Neuron (in vitro differentiated cells): Measurements from ENCODE around the gene USP32.
"Not testable (repeated sequence)": the region's sequence is repeated elsewhere in the genome, so short reads cannot be mapped to it uniquely, and the experiment has no call there.

Experiments used
- H2AFZ ChIP-seq: one replicate; pipeline ENCODE4 v1.6.1; 2013; ENCODE audit warnings: low read depth, mild to moderate bottlenecking, inconsistent platforms, low read length, moderate library complexity
- H3K27me3 ChIP-seq: one replicate; pipeline ENCODE4 v1.6.1; 2013; ENCODE audit warnings: low read length; ENCODE audit not compliant: insufficient read depth
- H3K36me3 ChIP-seq: one replicate; pipeline ENCODE4 v1.6.1; 2013; ENCODE audit warnings: low read length; ENCODE audit not compliant: insufficient read depth
- H3K4me1 ChIP-seq: one replicate; pipeline ENCODE4 v1.6.1; 2013; ENCODE audit warnings: low read length; ENCODE audit not compliant: insufficient read depth
- H3K4me3 ChIP-seq: 2 replicates; pipeline ENCODE4 v1.5.1; 2013; ENCODE audit warnings: mild to moderate bottlenecking, low read length, moderate library complexity
- H3K9me3 ChIP-seq: one replicate; pipeline ENCODE4 v1.6.1; 2013; ENCODE audit warnings: low read length

Gene USP32

DNA sequence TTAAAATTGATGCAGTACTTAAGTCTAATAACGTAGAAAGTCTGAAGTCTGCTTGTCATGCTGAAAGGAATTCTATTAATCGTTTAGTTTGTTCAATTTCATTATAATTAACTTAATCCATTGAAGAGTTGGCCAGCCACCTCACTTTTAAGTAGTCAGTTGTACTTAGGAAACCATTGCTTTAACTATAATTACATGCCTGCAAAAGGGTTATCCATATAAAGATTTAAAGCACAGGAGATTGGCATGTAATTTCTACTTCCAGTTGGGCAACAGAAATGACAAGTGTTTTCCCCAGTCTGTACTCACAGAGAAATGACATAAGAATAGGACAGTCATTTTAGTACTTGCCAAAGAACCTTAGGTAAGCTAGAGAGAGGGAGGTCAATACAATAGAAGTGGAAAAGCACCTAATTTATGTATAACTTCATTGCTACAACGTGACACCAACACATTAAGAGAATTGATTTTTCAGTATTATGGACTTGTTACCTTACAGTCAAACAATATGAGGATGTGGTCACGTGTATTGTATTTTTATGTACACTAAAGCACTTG, 3.7 kb upstream of the USP32 start:
- Histone ChIP-seq H3K9me3 (no peaks in the 10 kb centered on the region), H3K4me3 (no peak overlapping the region), H2AFZ (no peak overlapping the region), H3K4me1 (peaks cover 5% of the 10 kb centered on the region), H3K36me3 (no peaks in the 10 kb centered on the region), H3K27me3 (no peaks in the 10 kb centered on the region)

DNA sequence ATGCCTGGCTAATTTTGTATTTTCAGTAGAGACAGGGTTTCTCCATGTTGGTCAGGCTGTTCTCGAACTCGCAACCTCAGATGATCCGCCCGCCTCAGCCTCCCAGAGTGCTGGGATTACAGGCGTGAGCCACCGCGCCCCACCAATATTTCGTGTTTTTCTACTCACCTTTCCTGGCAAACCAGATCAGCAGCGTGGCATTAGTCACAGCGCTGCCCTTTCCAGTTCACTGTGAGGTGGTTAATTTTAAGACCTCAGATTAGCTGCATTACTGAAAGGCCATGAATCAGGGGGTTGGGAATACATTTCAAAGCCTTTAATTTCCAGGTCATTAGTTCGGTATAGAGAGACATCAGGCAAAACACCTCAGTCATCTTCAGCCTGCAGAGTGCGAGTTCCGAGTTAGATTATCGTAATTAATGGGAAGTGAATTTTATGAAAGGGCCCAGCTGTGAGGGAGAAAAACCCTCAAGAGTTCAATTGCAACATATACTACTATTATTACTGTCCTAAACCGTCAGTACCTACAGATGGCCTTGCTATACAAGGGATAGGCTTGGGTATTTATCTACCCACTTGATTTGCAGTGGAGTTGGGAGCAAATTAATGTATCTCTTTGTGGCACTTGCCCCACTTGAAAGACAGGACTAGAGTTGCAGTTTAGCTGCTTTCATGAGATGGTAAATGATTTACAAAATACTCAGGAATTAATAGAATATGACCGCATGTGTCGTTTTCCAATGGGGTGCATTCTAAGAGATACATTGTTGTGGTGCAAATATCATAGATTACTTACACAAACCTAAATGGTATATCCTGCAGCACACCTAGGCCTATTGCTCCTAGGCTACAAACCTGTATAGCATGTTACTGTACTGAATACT, 2.1 kb upstream of the USP32 start:
- no peak overlapping the region for H2AFZ ChIP-seq
- H3K4me1 ChIP-seq: peaks cover 12% of the 10 kb centered on the region
- H3K27me3 ChIP-seq: no peaks in the 10 kb centered on the region
- H3K36me3 ChIP-seq: no peaks in the 10 kb centered on the region
- no peak overlapping the region for H3K4me3 ChIP-seq
- H3K9me3 ChIP-seq: no peaks in the 10 kb centered on the region

DNA sequence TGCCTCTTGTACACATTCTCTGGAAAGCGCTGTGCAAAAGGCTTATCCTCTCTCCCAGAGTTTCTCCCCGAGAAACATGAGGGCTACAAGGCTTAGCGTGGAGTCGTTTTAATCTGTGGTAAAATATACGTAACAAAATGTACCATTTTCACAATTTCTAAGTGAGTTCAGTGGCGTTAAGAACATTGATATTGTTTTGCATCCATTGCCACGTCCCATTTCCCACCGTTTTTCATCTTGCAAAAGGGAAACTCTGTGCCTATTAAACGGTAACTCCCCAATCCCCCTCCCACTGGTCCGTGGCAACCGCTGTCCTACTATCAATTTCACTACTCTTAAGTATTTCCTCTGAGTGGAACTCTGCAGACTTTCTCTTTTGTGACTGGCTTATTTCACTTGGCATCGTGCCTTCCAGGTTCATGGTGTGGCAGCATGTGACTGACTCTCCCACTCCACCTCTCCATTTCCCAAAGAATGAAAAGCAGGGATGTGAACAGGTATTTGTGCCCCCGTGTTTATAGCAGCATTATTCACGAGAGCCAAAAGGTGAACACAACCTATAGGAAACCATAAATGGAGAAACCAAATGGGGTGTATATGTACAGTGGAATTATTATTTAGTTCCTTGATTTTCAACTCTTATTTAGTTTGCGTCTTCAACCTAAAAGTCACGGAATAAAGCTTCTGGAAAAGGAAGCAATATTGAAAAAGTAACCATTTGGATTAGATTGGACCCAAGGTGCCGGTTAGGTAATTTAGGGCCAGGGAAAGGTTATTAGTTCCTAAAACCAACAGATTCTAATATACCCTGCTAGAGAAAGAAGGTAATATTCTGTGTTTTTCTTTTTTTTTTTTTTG, 1.1 kb upstream of the USP32 start:
- peak overlapping the region; percentile 50 for H2AFZ ChIP-seq
- peaks cover 12% of the 10 kb centered on the region for H3K4me1 ChIP-seq
- peak overlapping the region; percentile 72 for H3K4me3 ChIP-seq
- H3K36me3 ChIP-seq: no peaks in the 10 kb centered on the region
- no peaks in the 10 kb centered on the region for H3K27me3 ChIP-seq
- no peaks in the 10 kb centered on the region for H3K9me3 ChIP-seq

DNA sequence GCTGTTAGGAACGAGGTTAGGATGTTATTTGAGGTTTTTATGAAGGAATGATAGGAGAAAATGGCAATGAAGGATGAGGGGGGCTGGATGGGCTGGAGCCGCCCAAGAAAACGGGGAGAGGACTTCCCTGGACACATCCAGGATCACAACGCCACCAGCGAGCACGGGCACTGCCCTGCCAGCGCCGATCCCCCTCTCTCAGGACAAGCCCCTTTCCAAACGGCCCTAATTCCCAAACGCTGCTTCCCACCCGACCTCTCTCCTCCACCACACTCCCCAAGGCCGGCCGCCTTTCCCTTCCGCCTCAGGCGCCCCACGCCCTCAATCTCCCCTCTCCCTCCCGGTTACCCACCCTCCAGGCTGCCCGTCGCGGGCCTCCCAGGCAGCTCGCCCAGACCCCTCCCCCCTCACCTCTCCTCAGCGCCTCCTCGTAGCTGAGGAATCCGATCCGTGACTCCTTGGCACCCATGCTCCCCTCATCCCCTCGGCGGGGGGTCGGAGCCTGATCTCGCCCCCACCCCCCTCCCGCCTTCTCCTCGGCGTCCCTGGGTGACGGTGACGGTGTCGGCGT, 377 bp downstream of the USP32 start:
- peak overlapping the region; percentile 63 for H2AFZ ChIP-seq
- peak overlapping the region; percentile 72 for H3K4me3 ChIP-seq
- H3K9me3 ChIP-seq: no peaks in the 10 kb centered on the region
- H3K36me3 ChIP-seq: no peaks in the 10 kb centered on the region
- no peaks in the 10 kb centered on the region for H3K27me3 ChIP-seq
- peaks cover 13% of the 10 kb centered on the region for H3K4me1 ChIP-seq

DNA sequence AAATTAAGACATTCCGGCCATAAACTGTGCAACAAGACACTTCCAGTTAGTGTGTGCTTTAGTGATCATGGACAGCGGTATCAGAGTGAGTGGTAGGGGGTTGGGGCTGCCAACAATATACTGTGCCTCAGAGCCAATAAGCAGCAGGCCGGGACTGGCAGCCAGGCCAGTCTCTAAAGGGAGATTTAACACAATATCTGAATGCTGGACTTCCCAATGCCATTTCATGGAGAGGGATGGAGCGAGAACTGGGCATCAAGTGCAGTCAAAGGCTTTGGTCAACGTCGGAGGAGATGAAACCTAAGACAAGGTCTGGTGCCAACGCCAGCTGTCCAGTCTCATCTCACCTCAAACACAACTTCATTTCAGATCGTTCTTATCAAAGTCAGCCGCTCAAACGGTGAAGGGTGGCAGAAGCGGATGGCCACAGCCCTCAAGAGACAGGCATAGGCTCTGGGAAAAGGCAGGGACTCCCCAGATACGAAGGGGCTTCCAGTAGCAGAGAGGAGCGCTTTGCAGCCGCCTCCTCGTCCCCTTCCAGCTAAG, 935 bp downstream of the USP32 start:
- Histone ChIP-seq H3K4me3 (peak overlapping the region; percentile 72), H3K27me3 (no peaks in the 10 kb centered on the region), H3K4me1 (peaks cover 19% of the 10 kb centered on the region), H3K36me3 (no peaks in the 10 kb centered on the region), H3K9me3 (no peaks in the 10 kb centered on the region), H2AFZ (peak overlapping the region; percentile 63)

DNA sequence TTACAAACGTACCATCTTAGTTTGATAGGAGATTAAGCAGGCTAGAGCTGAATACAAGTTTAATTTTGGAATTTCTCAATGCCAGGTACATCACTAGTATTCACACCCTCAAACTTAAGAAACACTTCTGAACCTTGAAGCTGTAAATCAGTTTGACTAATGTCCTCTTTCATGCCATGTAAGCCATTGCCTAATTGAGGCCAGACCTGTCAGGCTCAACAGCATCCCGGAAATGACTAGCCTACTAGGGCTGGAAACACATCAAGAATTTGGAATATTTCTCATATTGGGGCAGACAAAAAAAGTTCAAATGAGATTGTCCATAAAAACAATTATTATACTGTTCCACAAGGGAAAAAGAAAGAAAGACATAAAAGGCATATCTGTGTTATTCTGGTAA, 1.7 kb downstream of the USP32 start:
- H3K27me3 ChIP-seq: no peaks in the 10 kb centered on the region
- no peaks in the 10 kb centered on the region for H3K9me3 ChIP-seq
- H2AFZ ChIP-seq: no peak overlapping the region
- no peaks in the 10 kb centered on the region for H3K36me3 ChIP-seq
- peaks cover 22% of the 10 kb centered on the region for H3K4me1 ChIP-seq
- H3K4me3 ChIP-seq: peak overlapping the region; percentile 72

DNA sequence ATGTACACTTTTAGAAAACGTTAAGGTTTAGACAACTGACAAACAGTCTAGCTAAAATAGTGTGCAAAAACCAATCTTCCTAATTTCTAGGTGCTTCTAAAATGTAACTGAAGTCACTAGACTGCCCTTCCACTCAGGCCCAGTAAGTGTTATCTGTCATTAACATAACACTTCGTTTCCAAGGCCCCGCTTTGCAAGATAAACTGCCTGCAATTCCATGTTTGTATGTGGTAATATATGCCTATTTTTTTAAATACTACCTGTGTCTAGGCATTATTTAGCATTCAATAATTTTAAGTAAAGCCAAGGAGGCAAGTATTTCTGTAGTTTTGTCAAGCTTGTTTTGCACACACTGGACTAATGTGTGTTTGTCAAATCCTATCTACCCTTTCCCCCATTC, 3.2 kb downstream of the USP32 start:
- Histone ChIP-seq H2AFZ (no peak overlapping the region), H3K4me3 (no peak overlapping the region), H3K36me3 (no peaks in the 10 kb centered on the region), H3K9me3 (no peaks in the 10 kb centered on the region), H3K4me1 (peaks cover 22% of the 10 kb centered on the region), H3K27me3 (no peaks in the 10 kb centered on the region)

DNA sequence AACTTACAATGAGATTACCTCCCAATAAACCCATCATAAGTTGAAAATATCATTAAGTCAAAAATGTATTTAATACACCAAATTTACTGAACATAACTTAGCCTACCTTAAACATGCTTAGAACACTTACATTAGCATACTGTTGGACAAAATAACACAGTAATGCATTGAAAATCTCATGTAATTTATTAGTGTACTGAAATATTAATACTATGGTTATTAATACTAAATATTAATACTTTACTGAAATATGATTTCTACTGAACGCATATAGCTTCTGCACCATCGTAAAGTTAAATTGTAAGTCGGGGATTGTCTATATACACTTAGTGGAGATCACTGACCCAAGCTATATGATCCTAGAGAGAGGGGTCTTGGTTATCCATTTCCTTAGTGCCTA, 4.3 kb downstream of the USP32 start:
- H3K4me1 ChIP-seq: peaks cover 17% of the 10 kb centered on the region
- H2AFZ ChIP-seq: no peak overlapping the region
- H3K27me3 ChIP-seq: no peaks in the 10 kb centered on the region
- H3K9me3 ChIP-seq: no peaks in the 10 kb centered on the region
- H3K4me3 ChIP-seq: no peak overlapping the region
- H3K36me3 ChIP-seq: no peaks in the 10 kb centered on the region

DNA sequence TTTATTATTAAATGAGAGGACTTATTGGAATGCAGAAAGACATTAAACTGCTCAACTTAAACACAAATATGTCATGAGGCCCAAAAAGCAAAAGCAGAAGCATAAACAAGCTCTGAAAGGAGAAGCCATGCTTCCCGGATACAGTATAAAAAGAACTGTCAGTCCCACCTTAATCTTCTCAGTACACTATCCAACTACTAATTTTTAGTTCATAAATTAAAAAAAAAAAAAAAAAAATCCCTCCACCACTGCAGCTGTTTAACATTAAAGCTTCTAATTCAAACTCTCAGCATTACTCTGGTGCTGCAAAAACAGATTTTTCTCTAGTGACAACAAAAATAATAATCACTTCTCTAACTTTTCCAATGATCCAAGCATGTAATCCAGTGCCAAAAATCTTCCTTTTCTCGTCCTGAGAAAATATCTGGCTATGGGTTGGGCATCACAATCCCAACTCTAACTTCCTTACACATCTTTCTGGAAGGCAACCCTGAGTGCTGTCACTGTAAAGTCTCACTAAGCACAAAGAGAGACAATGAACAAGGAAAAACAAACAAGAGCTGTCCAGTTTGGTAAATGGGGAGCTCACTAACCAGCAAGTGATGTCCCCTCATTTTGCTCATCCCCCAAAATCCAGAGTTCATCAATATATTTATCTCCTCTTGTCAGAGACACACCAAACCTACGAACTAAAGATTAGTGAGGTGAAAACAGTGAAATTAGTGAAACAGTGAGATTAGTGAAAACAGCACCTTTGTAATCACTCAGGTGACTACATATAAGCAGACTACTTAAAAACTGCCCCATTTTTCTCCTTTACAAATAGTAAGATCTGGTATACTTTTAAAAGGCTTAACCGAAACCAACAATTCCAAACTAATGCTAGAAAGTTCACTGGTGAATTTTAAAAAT, 5.5 kb downstream of the USP32 start:
- no peaks in the 10 kb centered on the region for H3K9me3 ChIP-seq
- H3K27me3 ChIP-seq: no peaks in the 10 kb centered on the region
- no peak overlapping the region for H3K4me3 ChIP-seq
- no peaks in the 10 kb centered on the region for H3K36me3 ChIP-seq
- peaks cover 17% of the 10 kb centered on the region for H3K4me1 ChIP-seq
- no peak overlapping the region for H2AFZ ChIP-seq

DNA sequence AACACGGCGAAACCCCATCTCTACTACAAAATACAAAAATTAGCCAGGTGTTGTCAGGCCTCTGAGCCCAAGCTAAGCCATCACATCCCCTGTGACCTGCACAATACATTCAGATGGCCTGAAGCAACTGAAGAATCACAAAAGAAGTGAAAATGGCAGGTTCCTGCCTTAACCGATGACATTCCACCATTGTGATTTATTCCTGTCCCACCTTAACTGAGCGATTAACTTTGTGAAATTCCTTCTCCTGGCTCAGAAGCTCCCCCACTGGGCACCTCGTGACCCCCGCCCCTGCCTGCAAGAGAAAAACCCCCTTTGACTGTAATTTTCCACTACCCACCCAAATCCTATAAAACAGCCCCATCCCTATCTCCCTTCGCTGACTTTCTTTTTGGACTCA, 7.0 kb downstream of the USP32 start:
- not testable (repeated sequence) for H3K27me3 ChIP-seq, H3K4me3 ChIP-seq, H2AFZ ChIP-seq, H3K9me3 ChIP-seq, H3K36me3 ChIP-seq
- peaks cover 12% of the 10 kb centered on the region for H3K4me1 ChIP-seq

DNA sequence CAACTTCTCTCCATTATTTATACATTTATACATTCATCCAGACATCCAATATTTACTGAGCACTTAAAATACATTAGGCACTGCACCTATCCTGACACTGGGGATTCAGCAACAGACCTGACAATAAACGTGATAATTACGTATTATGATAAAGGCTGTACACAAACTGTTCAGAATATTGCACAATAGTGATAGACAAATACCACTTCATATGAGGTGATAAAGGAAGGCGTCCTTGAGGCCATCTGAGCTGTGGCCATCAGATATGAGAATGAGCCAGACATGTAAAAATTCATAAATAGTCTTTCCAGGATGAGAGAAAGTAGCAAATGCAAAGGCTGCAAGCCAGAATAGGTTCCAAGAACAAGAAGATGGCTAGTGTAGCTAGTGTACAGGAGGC, 8.6 kb downstream of the USP32 start:
- H3K4me1 ChIP-seq: peaks cover 10% of the 10 kb centered on the region
- no peak overlapping the region for H3K4me3 ChIP-seq
- H3K9me3 ChIP-seq: no peaks in the 10 kb centered on the region
- no peak overlapping the region for H2AFZ ChIP-seq
- H3K27me3 ChIP-seq: no peaks in the 10 kb centered on the region
- no peaks in the 10 kb centered on the region for H3K36me3 ChIP-seq

DNA sequence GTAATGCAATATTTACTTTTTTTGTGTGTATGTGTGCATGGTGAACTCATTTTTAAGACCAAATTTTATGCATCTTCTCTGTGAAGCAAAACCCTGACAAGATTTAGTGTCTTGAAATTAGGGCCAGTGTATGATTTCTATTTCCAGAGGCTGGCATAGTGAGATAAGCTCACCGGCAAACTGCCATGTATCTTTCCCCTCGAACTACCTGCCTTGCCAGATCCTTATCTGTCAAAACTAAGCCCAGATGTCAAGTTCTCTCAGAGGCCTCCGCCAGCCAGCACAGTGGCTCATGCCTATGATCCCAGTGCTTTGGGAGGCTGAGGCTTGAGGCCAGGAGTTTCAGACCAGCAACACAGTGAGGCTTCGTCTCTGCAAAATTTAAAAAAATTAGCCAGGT, 10.0 kb downstream of the USP32 start:
- Histone ChIP-seq H3K4me1 (peaks cover 10% of the 10 kb centered on the region), H2AFZ (no peak overlapping the region), H3K4me3 (no peak overlapping the region), H3K9me3 (no peaks in the 10 kb centered on the region), H3K36me3 (no peaks in the 10 kb centered on the region), H3K27me3 (no peaks in the 10 kb centered on the region)
